ENCODE data around the gene UBAC2.

UBAC2 gene

GRCh38 chr13:99346335-99347042 lies 145.8 kb downstream of the UBAC2 start:
- Histone ChIP-seq H3K4me3 (ENCODE audit: low read depth in 1 of 2, low read length in 2 of 2) (no peak overlapping the region), H3K27ac (ENCODE audit: low read length) (no peak overlapping the region), H3K36me3 (ENCODE audit: control insufficient read depth in 1 of 2, insufficient read depth in 2 of 2, low read length in 2 of 2) (peaks cover 16 to 25% of the 10 kb centered on the region in 2 donors), H3K9me3 (ENCODE audit: control insufficient read depth in 1 of 2, low read length in 2 of 2) (no peaks in the 10 kb centered on the region), H3K4me1 (ENCODE audit: control insufficient read depth in 1 of 2, insufficient read depth in 2 of 2, low read length in 2 of 2) (no peaks in the 10 kb centered on the region), H3K27me3 (ENCODE audit: low read depth, low read length) (no peaks in the 10 kb centered on the region)

DNA sequence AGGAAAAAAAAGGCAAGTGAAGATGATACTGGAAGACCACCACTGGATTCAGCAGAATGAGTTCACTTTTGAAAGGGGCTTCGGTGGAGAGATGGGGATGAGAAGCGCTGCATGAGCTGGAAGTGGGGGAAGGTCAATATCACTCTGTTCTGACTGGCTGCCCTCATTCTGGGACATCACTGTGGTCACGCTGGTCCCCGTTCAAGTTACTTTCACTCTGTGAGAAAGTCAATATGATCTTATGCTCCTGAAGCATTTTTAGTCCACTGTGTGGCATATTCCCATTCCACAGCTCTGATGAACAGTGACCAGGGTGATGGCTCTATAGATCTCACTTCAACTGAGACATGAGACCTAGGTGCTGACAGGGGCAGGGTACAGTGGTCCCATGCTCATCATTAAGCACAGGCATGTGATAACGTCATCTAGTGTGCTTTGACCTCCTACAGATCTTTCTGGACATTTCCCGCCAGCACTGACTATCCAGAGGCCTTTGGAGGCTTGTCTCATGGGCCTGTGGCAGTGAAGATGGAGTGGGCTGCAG lies 146.8 kb downstream of the UBAC2 start:
- Histone ChIP-seq H3K27ac (ENCODE audit: low read length) (no peak overlapping the region), H3K36me3 (ENCODE audit: control insufficient read depth in 1 of 2, insufficient read depth in 2 of 2, low read length in 2 of 2) (peaks cover 11 to 17% of the 10 kb centered on the region in 2 donors)

GRCh38 chr13:99347911-99348451 lies 147.3 kb downstream of the UBAC2 start:
- no peaks in the 10 kb centered on the region for H3K27me3 ChIP-seq (ENCODE audit: low read depth, low read length)
- H3K27ac ChIP-seq (ENCODE audit: low read length): no peak overlapping the region
- peaks cover 7 to 11% of the 10 kb centered on the region in 2 donors for H3K36me3 ChIP-seq (ENCODE audit: control insufficient read depth in 1 of 2, insufficient read depth in 2 of 2, low read length in 2 of 2)
- H3K9me3 ChIP-seq (ENCODE audit: control insufficient read depth in 1 of 2, low read length in 2 of 2): no peaks in the 10 kb centered on the region
- no peak overlapping the region for H3K4me3 ChIP-seq (ENCODE audit: low read depth in 1 of 2, low read length in 2 of 2)
- no peaks in the 10 kb centered on the region for H3K4me1 ChIP-seq (ENCODE audit: control insufficient read depth in 1 of 2, insufficient read depth in 2 of 2, low read length in 2 of 2)

More for the DNA sequence above, 146.8 kb downstream of the UBAC2 start:
- H3K4me1 ChIP-seq (ENCODE audit: control insufficient read depth in 1 of 2, insufficient read depth in 2 of 2, low read length in 2 of 2): no peaks in the 10 kb centered on the region
- H3K27me3 ChIP-seq (ENCODE audit: low read depth, low read length): no peaks in the 10 kb centered on the region
- no peaks in the 10 kb centered on the region for H3K9me3 ChIP-seq (ENCODE audit: control insufficient read depth in 1 of 2, low read length in 2 of 2)
- no peak overlapping the region for H3K4me3 ChIP-seq (ENCODE audit: low read depth in 1 of 2, low read length in 2 of 2)

DNA sequence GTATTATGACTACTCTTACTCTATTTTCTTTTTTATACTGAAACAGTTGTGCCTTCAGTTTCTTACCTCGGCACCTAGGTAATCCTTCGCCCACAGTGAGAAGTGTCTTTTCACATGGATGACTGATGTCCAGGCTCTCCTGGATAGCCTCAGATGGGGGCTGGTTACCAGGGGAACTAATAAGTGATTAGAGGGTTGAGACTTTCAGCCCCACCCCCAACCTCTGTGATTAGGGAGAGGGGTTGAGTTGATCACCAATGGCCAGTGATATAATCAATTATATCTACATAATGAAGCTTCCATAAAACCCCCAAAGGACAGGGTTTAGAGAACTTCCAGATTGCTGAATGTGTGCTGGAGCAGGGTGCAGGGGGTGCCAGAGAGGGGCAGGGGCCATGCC lies 149.5 kb downstream of the UBAC2 start:
- Histone ChIP-seq H3K4me3 (ENCODE audit: low read depth in 1 of 2, low read length in 2 of 2) (no peak overlapping the region), H3K27ac (ENCODE audit: low read length) (no peak overlapping the region), H3K27me3 (ENCODE audit: low read depth, low read length) (no peaks in the 10 kb centered on the region), H3K4me1 (ENCODE audit: control insufficient read depth in 1 of 2, insufficient read depth in 2 of 2, low read length in 2 of 2) (peaks cover 0 to under 1% of the 10 kb centered on the region in 2 donors), H3K36me3 (ENCODE audit: control insufficient read depth in 1 of 2, insufficient read depth in 2 of 2, low read length in 2 of 2) (peaks cover 0 to 7% of the 10 kb centered on the region in 2 donors), H3K9me3 (ENCODE audit: control insufficient read depth in 1 of 2, low read length in 2 of 2) (no peaks in the 10 kb centered on the region)

DNA sequence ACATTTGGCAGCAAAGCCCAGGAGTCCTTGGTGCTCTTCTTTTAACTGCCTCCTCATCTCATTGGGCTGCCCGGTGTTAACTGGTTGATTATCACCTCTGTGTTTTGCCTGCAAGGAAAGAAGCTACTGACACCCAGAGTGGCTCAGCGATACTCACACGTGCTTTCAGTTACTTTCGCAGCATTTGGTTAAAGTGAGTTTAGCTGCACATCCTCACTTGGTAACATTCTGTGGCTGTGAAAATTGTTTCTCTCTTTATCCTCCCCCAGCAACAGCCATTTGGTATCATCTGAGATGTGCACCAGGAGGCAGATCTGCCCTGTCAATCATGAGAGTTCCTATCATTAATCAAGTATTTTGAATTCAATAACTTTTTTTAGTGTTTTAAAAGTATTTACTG lies 151.1 kb downstream of the UBAC2 start:
- Histone ChIP-seq H3K4me1 (ENCODE audit: control insufficient read depth in 1 of 2, insufficient read depth in 2 of 2, low read length in 2 of 2) (peaks cover 4 to 11% of the 10 kb centered on the region in 2 donors), H3K36me3 (ENCODE audit: control insufficient read depth in 1 of 2, insufficient read depth in 2 of 2, low read length in 2 of 2) (peaks cover 0 to 7% of the 10 kb centered on the region in 2 donors), H3K27me3 (ENCODE audit: low read depth, low read length) (no peaks in the 10 kb centered on the region), H3K27ac (ENCODE audit: low read length) (no peak overlapping the region), H3K9me3 (ENCODE audit: control insufficient read depth in 1 of 2, low read length in 2 of 2) (no peaks in the 10 kb centered on the region), H3K4me3 (ENCODE audit: low read depth in 1 of 2, low read length in 2 of 2) (no peak overlapping the region)

DNA sequence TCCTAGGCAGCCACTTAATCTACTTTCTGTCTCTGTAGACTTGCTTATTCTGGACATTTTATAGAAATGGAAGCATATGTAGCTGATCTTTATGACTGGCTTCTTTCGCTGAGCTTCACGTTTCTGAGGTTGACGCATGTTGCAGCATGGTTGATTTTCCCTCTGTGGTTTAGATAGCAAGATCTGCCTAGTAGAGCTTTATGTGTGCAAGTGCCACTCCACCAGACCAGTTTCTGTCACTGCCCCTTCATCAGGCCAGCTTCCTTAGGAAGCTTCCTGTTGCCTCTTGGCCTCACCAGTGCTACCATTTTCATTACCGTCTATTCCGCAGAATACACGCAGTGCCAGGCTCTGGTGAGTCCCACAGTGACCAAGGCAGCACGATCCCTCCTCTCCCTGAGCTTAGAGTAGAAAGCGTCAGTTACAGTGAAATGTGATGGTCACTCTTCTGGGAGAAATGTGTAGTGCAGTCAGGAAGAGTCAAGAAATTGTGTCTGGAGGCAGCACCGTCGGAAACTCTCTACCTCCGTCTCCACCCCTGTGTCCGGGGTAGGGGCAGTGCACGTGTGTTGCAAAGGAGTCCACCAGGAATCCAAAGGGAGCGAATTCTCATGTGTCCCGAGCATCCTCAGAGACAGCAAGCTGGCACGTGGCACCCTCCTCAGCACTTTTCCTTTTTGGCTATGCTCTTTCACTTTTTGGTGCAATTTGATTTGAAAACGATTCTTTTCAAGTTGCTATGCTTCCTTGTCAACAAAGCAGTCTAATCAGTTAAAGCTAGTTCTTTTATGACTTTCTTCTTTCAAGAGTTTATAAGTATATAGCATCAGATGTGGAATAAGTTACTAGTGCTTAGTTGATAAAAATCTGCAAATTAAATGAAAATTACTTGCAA lies 151.9 kb downstream of the UBAC2 start:
- H3K4me1 ChIP-seq (ENCODE audit: control insufficient read depth in 1 of 2, insufficient read depth in 2 of 2, low read length in 2 of 2): peaks cover 7 to 11% of the 10 kb centered on the region in 2 donors
- H3K4me3 ChIP-seq (ENCODE audit: low read depth in 1 of 2, low read length in 2 of 2): no peak overlapping the region
- peaks cover 0 to 10% of the 10 kb centered on the region in 2 donors for H3K36me3 ChIP-seq (ENCODE audit: control insufficient read depth in 1 of 2, insufficient read depth in 2 of 2, low read length in 2 of 2)
- H3K27ac ChIP-seq (ENCODE audit: low read length): no peak overlapping the region
- H3K9me3 ChIP-seq (ENCODE audit: control insufficient read depth in 1 of 2, low read length in 2 of 2): no peaks in the 10 kb centered on the region
- H3K27me3 ChIP-seq (ENCODE audit: low read depth, low read length): no peaks in the 10 kb centered on the region

- no peaks in the 10 kb centered on the region for H3K27me3 ChIP-seq (ENCODE audit: low read depth, low read length)
- H3K4me3 ChIP-seq (ENCODE audit: low read depth in 1 of 2, low read length in 2 of 2): no peak overlapping the region
- peaks cover 8 to 11% of the 10 kb centered on the region in 2 donors for H3K4me1 ChIP-seq (ENCODE audit: control insufficient read depth in 1 of 2, insufficient read depth in 2 of 2, low read length in 2 of 2)
- no peaks in the 10 kb centered on the region for H3K9me3 ChIP-seq (ENCODE audit: control insufficient read depth in 1 of 2, low read length in 2 of 2)
- no peak overlapping the region for H3K27ac ChIP-seq (ENCODE audit: low read length)
- H3K36me3 ChIP-seq (ENCODE audit: control insufficient read depth in 1 of 2, insufficient read depth in 2 of 2, low read length in 2 of 2): peaks cover 0 to 9% of the 10 kb centered on the region in 2 donors
These were observed 152.6 kb downstream of the UBAC2 start for GRCh38 chr13:99353246-99353600.

GRCh38 chr13:99353836-99354235 lies 153.2 kb downstream of the UBAC2 start:
- peaks cover 0 to 8% of the 10 kb centered on the region in 2 donors for H3K36me3 ChIP-seq (ENCODE audit: control insufficient read depth in 1 of 2, insufficient read depth in 2 of 2, low read length in 2 of 2)
- H3K27ac ChIP-seq (ENCODE audit: low read length): no peak overlapping the region

DNA sequence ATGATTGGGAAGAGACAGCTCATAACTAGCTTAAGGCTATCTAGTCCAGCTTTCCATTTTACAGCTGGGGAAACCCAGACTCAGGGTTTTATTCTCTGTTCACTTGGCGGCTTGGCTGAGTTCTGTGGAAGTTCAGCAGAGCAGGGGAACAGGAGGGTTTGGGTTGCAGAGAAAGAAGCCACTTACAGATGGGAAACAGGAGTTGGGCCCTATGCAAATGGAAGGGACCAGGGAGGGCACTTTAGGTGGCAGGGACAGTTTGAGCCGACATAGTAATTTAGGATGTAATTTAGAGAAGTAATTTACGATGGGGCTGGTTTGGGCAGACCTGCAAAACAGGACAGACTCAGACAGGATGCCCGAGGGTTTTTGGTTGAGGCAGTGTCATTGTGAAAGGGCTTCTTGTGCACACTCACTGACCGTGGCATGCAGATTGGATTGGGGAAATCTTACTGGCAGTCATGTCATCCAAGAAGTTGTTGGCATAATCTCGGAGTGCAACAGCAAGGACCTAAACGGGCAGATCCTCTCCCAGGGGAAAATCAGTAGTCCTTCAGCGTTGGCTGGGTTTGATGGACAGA lies 153.8 kb downstream of the UBAC2 start:
- no peak overlapping the region for H3K4me3 ChIP-seq (ENCODE audit: low read depth in 1 of 2, low read length in 2 of 2)
- no peaks in the 10 kb centered on the region for H3K9me3 ChIP-seq (ENCODE audit: control insufficient read depth in 1 of 2, low read length in 2 of 2)
- H3K4me1 ChIP-seq (ENCODE audit: control insufficient read depth in 1 of 2, insufficient read depth in 2 of 2, low read length in 2 of 2): peaks cover 8 to 11% of the 10 kb centered on the region in 2 donors
- no peak overlapping the region for H3K27ac ChIP-seq (ENCODE audit: low read length)
- H3K27me3 ChIP-seq (ENCODE audit: low read depth, low read length): no peaks in the 10 kb centered on the region
- peaks cover 0 to 8% of the 10 kb centered on the region in 2 donors for H3K36me3 ChIP-seq (ENCODE audit: control insufficient read depth in 1 of 2, insufficient read depth in 2 of 2, low read length in 2 of 2)

More at GRCh38 chr13:99353836-99354235, 153.2 kb downstream of the UBAC2 start:
- H3K9me3 ChIP-seq (ENCODE audit: control insufficient read depth in 1 of 2, low read length in 2 of 2): no peaks in the 10 kb centered on the region
- no peak overlapping the region for H3K4me3 ChIP-seq (ENCODE audit: low read depth in 1 of 2, low read length in 2 of 2)
- H3K27me3 ChIP-seq (ENCODE audit: low read depth, low read length): no peaks in the 10 kb centered on the region
- peaks cover 8 to 11% of the 10 kb centered on the region in 2 donors for H3K4me1 ChIP-seq (ENCODE audit: control insufficient read depth in 1 of 2, insufficient read depth in 2 of 2, low read length in 2 of 2)

GRCh38 chr13:99355267-99356011 lies 154.8 kb downstream of the UBAC2 start:
- H3K27me3 ChIP-seq (ENCODE audit: low read depth, low read length): no peaks in the 10 kb centered on the region
- no peaks in the 10 kb centered on the region for H3K9me3 ChIP-seq (ENCODE audit: control insufficient read depth in 1 of 2, low read length in 2 of 2)
- peak overlapping the region in 1 of 2 donors; percentile 19 for H3K4me3 ChIP-seq (ENCODE audit: low read depth in 1 of 2, low read length in 2 of 2)
- H3K4me1 ChIP-seq (ENCODE audit: control insufficient read depth in 1 of 2, insufficient read depth in 2 of 2, low read length in 2 of 2): peaks cover 8 to 11% of the 10 kb centered on the region in 2 donors
- H3K36me3 ChIP-seq (ENCODE audit: control insufficient read depth in 1 of 2, insufficient read depth in 2 of 2, low read length in 2 of 2): peaks cover 0 to 14% of the 10 kb centered on the region in 2 donors
- peak overlapping the region; percentile 79 for H3K27ac ChIP-seq (ENCODE audit: low read length)

Measured in muscle layer of duodenum (tissue), 2 donors.